C4-2B (cell line): ENCODE measurements around the gene SERPINB1.

Source experiments
- CTCF ChIP-seq: fragments of 450-650 bp; conservative IDR thresholded peaks from 2 replicates; pipeline ENCODE4 v1.5.1; 2017; ENCODE audit warnings: mild to moderate bottlenecking
- ZFX ChIP-seq: fragments of 450-650 bp; IDR thresholded peaks from 2 replicates; pipeline ENCODE4 v1.6.1; 2017

GRCh38 chr6:2870046-2870636 lies 28.5 kb upstream of the SERPINB1 start:
- TF ChIP-seq CTCF (no peak), ZFX (no peak)
